Measurements from ENCODE around the gene MRPL43. TPM values are rescaled to one million over a fixed set of nuclear protein-coding genes. Genes with fewer than 3 reads are reported as not detected.

Gene MRPL43
- total and polyA plus RNA-seq, 10 donors = 38.3 to 92.4 (median 51.0) TPM

DNA sequence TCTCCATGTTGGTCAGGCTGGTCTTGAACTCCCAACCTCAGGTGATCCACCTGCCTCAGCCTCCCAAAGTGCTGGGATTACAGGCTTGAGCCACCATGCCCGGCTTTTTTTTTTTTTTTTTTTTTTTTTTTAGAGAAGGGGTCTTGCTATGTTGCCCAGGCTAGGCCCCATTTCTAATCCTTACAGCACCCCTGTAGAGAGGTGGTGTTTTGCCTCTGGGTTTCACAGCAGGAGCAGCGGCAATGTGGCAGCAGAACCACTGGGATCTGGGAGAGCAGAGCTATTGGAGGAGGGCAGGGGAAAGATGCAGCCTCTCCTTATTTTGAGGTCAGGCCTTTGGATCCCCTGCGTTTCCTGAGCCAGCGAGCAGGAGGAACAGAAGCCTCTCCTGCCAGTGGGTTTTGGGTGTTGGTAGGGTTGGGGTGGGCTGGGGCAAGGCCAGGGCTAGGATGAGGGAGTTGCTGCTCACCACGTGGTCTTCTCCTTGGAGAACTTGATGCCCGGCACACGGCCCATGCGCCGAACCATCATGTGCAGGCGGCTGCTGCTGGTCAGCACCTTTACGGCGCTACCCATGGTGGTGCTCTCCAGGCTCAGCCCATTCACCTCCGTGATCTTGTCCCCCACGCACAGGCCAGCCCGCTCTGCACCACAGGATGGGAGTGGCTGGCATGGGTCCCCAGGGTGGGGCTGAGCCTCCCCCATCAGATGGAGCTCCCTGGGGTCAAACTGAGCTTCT lies 35.8 kb upstream of the MRPL43 start:
- no peak overlapping the region for H3K4me3 ChIP-seq
- TF ChIP-seq POLR2A (IDR thresholded peaks at IDR 0.05) (no peak), POLR2AphosphoS5 (IDR thresholded peaks at IDR 0.05) (no peak)
- TF ChIP-seq, protein P1, sequence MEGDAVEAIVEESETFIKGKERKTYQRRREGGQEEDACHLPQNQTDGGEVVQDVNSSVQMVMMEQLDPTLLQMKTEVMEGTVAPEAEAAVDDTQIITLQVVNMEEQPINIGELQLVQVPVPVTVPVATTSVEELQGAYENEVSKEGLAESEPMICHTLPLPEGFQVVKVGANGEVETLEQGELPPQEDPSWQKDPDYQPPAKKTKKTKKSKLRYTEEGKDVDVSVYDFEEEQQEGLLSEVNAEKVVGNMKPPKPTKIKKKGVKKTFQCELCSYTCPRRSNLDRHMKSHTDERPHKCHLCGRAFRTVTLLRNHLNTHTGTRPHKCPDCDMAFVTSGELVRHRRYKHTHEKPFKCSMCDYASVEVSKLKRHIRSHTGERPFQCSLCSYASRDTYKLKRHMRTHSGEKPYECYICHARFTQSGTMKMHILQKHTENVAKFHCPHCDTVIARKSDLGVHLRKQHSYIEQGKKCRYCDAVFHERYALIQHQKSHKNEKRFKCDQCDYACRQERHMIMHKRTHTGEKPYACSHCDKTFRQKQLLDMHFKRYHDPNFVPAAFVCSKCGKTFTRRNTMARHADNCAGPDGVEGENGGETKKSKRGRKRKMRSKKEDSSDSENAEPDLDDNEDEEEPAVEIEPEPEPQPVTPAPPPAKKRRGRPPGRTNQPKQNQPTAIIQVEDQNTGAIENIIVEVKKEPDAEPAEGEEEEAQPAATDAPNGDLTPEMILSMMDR (IDR thresholded peaks at IDR 0.05 in 8 of 11, conservative IDR thresholded peaks at IDR 0.05 in 3 of 11) = no peak
- no peaks in the 10 kb centered on the region for H3K9me3 ChIP-seq
- H3K27ac ChIP-seq = no peak overlapping the region
- WGBS, 5 donors = 85 to 94% (median 92%) methylated on average over 7 to 15 of the region's 15 CpGs
- peaks cover 8 to 27% (median 12%) of the 10 kb centered on the region in 6 donors for H3K4me1 ChIP-seq
- intact Hi-C loops (cut with DNase I; ENCODE audit: low total_unique reads) = no loop called here
- H3K27me3 ChIP-seq (replicated peaks in 1 of 7) = peaks cover 0 to 12% (median 3%) of the 10 kb centered on the region in 7 donors
- no peak for DNase-seq
- no peaks in the 10 kb centered on the region for H3K36me3 ChIP-seq

DNA sequence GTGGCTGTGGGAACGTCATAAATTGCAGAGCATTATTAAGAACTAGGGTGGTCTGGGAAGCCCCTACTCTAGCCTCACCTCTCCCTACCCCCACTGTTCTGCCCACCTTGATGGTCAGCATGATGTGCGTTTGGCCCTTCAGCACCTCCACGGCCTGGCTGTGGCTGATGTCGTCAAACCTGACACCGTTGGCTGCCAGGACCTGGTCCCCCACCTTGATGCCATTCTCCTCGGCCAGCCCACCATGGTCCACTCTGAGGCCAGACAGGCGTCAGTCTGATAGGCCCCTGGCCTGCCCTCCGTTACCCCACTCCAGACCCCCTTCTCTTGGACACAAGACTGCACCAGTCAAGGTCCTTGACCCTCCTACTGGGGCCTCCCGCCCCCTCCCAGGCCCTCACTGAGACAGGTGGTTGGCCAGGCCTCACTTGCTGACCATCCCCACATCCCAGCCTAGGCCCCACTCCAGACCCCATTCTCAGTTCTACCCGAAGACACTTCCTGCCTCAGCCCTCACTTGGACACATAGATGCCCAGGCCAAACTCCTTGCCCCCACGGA lies 34.5 kb upstream of the MRPL43 start:
- DNase-seq = no peak
- Histone ChIP-seq H3K27ac (no peak overlapping the region), H3K36me3 (no peaks in the 10 kb centered on the region), H3K4me1 (peaks cover 8 to 31% (median 16%) of the 10 kb centered on the region in 6 donors), H3K4me3 (no peak overlapping the region), H3K9me3 (no peaks in the 10 kb centered on the region), H3K27me3 (replicated peaks in 1 of 7) (peaks cover 0 to 24% (median 6%) of the 10 kb centered on the region in 7 donors)
- intact Hi-C loops (cut with DNase I; ENCODE audit: low total_unique reads) = no loop called here
- 85 to 95% (median 89%) methylated on average over 11 of the region's 11 CpGs for WGBS, 5 donors
- TF ChIP-seq POLR2AphosphoS5 (IDR thresholded peaks at IDR 0.05) = no peak
- TF ChIP-seq, protein P1 (IDR thresholded peaks at IDR 0.05 in 8 of 11, conservative IDR thresholded peaks at IDR 0.05 in 3 of 11) = no peak
- no peak for TF ChIP-seq POLR2A (IDR thresholded peaks at IDR 0.05)

DNA sequence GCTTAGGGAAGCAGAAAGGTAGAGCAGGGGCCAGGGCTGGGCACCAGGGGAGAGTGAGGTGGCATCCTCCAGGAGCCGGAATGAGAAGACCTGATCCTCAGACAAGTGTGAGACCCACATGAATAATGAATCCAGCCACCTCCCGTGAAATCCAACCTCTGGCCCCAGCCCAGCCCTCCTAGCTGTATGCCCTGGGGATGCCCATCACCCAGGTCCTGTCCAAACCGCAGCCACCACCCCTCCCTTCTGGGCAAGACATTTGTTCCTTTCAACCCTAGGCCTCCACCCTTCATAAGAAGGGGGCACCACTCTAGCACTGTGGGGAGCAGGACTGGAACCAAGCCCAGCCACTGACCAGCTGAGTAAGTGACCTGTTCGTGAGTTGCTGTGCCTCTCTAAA lies 33.9 kb upstream of the MRPL43 start:
- 84 to 99% (median 87%) methylated on average over 4 of the region's 4 CpGs for WGBS, 5 donors
- no peak for DNase-seq
- Histone ChIP-seq H3K4me1 (peaks cover 8 to 31% (median 16%) of the 10 kb centered on the region in 6 donors), H3K4me3 (no peak overlapping the region), H3K36me3 (no peaks in the 10 kb centered on the region), H3K9me3 (no peaks in the 10 kb centered on the region), H3K27me3 (replicated peaks in 1 of 7) (peaks cover 0 to 29% (median 6%) of the 10 kb centered on the region in 7 donors), H3K27ac (no peak overlapping the region)
- intact Hi-C loops (cut with DNase I; ENCODE audit: low total_unique reads) = no loop called here
- TF ChIP-seq, protein P1 (IDR thresholded peaks at IDR 0.05 in 8 of 11, conservative IDR thresholded peaks at IDR 0.05 in 3 of 11) = no peak
- no peak for TF ChIP-seq POLR2A (IDR thresholded peaks at IDR 0.05)
- no peak for TF ChIP-seq POLR2AphosphoS5 (IDR thresholded peaks at IDR 0.05)

DNA sequence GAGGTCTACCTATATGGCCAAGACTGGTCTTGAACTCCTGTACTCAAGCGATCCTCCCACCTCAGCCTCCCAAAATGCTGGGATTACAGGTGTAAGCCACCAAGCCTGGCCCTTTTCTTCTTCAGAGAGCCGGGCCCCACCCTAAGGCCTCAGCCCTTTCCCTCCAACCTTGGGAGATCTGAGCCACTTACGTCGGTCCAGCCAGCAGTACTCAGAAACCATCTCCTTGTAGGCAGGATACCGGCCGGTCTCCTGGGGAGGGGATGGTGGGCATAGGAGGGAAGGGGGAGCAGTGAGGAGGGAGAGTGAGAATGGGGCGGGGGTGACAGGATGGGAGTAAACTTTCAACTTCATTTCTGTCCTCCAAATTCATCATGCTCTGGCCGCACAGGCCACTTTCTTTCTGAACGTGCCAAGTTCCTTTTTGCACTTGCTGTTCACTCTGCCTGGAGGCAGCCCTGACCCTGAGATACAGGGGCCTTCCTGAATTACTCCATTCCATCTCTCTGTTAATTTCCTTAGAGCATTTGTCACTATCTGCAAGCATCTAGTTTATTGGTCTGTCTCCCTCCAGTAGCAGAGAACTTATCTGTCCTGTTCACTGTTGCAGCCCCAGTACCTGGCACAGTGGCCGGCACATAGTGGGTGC lies 33.3 kb upstream of the MRPL43 start:
- no peaks in the 10 kb centered on the region for H3K36me3 ChIP-seq
- peaks cover 0 to 36% (median 6%) of the 10 kb centered on the region in 7 donors for H3K27me3 ChIP-seq (replicated peaks in 1 of 7)
- H3K4me3 ChIP-seq = no peak overlapping the region
- WGBS, 5 donors = 63 to 82% (median 70%) methylated on average over 10 of the region's 10 CpGs
- no peak overlapping the region for H3K27ac ChIP-seq
- no peaks in the 10 kb centered on the region for H3K9me3 ChIP-seq
- DNase-seq = no peak
- peaks cover 8 to 31% (median 16%) of the 10 kb centered on the region in 6 donors for H3K4me1 ChIP-seq
- intact Hi-C loops (cut with DNase I; ENCODE audit: low total_unique reads) = no loop called here
- TF ChIP-seq POLR2AphosphoS5 (IDR thresholded peaks at IDR 0.05) = no peak
